GM19238 (cell line): ENCODE measurements around the gene ADAMTS14.

Experiments
- DNase-seq: peaks from one replicate; pipeline ENCODE4 v3.0.0; 2011; ENCODE audit warnings: low spot score; ENCODE audit not compliant: insufficient read length

The ADAMTS14 gene

GRCh38 chr10:70728328-70728727 lies 56.0 kb downstream of the ADAMTS14 start:
- DNase-seq, result no peak

- no peak for DNase-seq
Measured at GRCh38 chr10:70729763-70730357, 57.6 kb downstream of the ADAMTS14 start.

- no peak for DNase-seq
Measured at GRCh38 chr10:70730955-70731354, 58.6 kb downstream of the ADAMTS14 start.

GRCh38 chr10:70732569-70732968 lies 60.3 kb downstream of the ADAMTS14 start:
- no peak for DNase-seq

- no peak for DNase-seq
Measured at GRCh38 chr10:70733051-70733450, 60.7 kb downstream of the ADAMTS14 start.

- no peak for DNase-seq
Measured at GRCh38 chr10:70735161-70735560, 62.9 kb downstream of the ADAMTS14 start.

- no peak for DNase-seq
Measured at GRCh38 chr10:70736525-70736924, 64.2 kb downstream of the ADAMTS14 start.

- DNase-seq, result no peak
Measured at GRCh38 chr10:70737250-70737649, 64.9 kb downstream of the ADAMTS14 start.

- DNase-seq, result no peak
Measured at GRCh38 chr10:70738006-70738760, 65.9 kb downstream of the ADAMTS14 start.

- no peak for DNase-seq
Measured at GRCh38 chr10:70738761-70739121, 66.4 kb downstream of the ADAMTS14 start.

GRCh38 chr10:70740406-70741288 lies 68.3 kb downstream of the ADAMTS14 start:
- no peak for DNase-seq

GRCh38 chr10:70742537-70743429 lies 70.5 kb downstream of the ADAMTS14 start:
- DNase-seq, result no peak

GRCh38 chr10:70743430-70743788 lies 71.1 kb downstream of the ADAMTS14 start:
- no peak for DNase-seq

GRCh38 chr10:70743879-70744278 lies 71.6 kb downstream of the ADAMTS14 start:
- no peak for DNase-seq

GRCh38 chr10:70744617-70745143 lies 72.4 kb downstream of the ADAMTS14 start:
- no peak for DNase-seq

- DNase-seq, result no peak
Measured at GRCh38 chr10:70745555-70745954, 73.2 kb downstream of the ADAMTS14 start.

- no peak for DNase-seq
Measured at GRCh38 chr10:70747192-70747965, 75.1 kb downstream of the ADAMTS14 start.

- no peak for DNase-seq
Measured at GRCh38 chr10:70748305-70748704, 76.0 kb downstream of the ADAMTS14 start.

- no peak for DNase-seq
Measured at GRCh38 chr10:70748801-70749573, 76.7 kb downstream of the ADAMTS14 start.
